Peyer's patch (tissue), 4 donors: ENCODE data around the gene NUDT13.

Experiments
- CTCF ChIP-seq, 6 experiments: fragments of 450-650 bp in 4 of 6; fragments of 200-600 bp in 2 of 6; sonication (generic) in 1 of 6; IDR thresholded peaks; one replicate each; pipeline ENCODE4 v1.5.1; 2017 to 2019; ENCODE audit warnings: antibody characterized with exemption in 6 of 6, mild to moderate bottlenecking in 3 of 6, moderate library complexity in 1 of 6
- POLR2A ChIP-seq, 2 donors: fragments of 450-650 bp; IDR thresholded peaks; one replicate each; pipeline ENCODE4 v1.5.1; 2017; ENCODE audit warnings: antibody characterized with exemption in 2 of 2, mild to moderate bottlenecking in 2 of 2, moderate library complexity in 2 of 2

DNA sequence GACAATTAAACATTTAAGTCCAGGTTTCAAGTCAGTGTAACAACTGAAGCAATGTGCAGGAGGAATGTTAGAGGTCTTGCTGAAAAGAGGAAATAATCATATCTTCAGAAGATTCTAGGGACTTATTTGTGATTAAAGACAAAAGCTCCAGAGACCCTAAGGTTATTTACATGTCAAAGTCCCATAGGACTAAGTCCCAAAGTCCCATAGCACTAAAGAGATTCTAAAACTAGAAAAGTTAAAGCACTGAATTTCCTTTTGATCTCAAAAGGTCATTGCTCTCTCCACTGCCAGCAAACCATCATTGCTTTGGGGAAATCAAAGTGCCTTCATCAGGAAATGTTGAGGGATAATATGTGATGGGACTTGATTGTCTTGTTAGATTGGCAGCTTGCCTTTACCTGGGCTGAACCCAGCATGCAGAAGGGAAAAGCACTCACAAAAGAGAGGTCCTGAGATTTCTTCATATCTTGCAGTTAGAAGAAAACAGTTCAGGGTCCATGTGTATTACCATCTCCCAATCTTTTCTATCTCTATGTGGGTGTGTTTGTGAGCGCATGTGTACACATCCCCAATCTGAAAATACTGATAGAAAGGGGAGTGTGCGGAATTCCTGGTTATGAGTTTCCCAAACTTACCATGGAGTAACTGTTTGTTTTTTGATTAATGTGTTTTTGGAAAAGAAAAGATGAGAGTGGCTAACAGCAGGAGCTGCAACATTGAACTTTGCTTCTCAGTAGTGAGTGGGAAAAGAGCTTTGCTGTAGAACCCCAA, 21.8 kb downstream of the NUDT13 start:
- no peak for TF ChIP-seq CTCF (IDR thresholded peaks at IDR 0.05)
- TF ChIP-seq POLR2A (IDR thresholded peaks at IDR 0.05), result no peak
